GM12874 (cell line): ENCODE results near the gene RETN.

Experiments used
- CTCF ChIP-seq: IDR thresholded peaks from 2 replicates; pipeline ENCODE4 v1.5.1; 2011; ENCODE audit warnings: low read depth, mild to moderate bottlenecking, control low read depth, low read length, moderate library complexity; ENCODE audit not compliant: insufficient read depth

RETN gene

GRCh38 chr19:7670790-7671189 lies 1.9 kb downstream of the RETN start:
- TF ChIP-seq CTCF: no peak

- TF ChIP-seq CTCF: no peak
Observed at GRCh38 chr19:7672522-7672921, 3.7 kb downstream of the RETN start.

GRCh38 chr19:7674010-7675005 lies 5.5 kb downstream of the RETN start:
- no peak for TF ChIP-seq CTCF

- no peak for TF ChIP-seq CTCF
Observed at GRCh38 chr19:7676376-7676775, 7.5 kb downstream of the RETN start.

- no peak for TF ChIP-seq CTCF
Observed at GRCh38 chr19:7676854-7677253, 8.0 kb downstream of the RETN start, which contains the start of gene MCEMP1. TSS of gene MCEMP1 (plus strand) at chr19:7677090. CDS start at chr19:7677121, 31 bp downstream.

GRCh38 chr19:7677669-7678311 lies 8.9 kb downstream of the RETN start:
- 0 out of 2 replicates have a peak, but pooled peaks have one; percentile 10 for TF ChIP-seq CTCF
